ENCODE measurements around the gene DOK7. TPM values are rescaled to one million over a fixed set of nuclear protein-coding genes. Genes with fewer than 3 reads are reported as not detected.

The DOK7 gene
- total RNA-seq, 3 donors from 2014 or later: 1.3 to 3.5 TPM; not detected in 1

GRCh38 chr4:3477750-3478430 lies 14.8 kb downstream of the DOK7 start:
- Histone ChIP-seq H3K27ac (no peak overlapping the region), H3K4me3 (no peak overlapping the region), H3K27me3 (peaks cover 0 to 10% of the 10 kb centered on the region in 2 donors), H3K4me1 (no peaks in the 10 kb centered on the region), H3K36me3 (no peaks in the 10 kb centered on the region), H3K9me3 (no peaks in the 10 kb centered on the region)
- TF ChIP-seq POLR2A (IDR thresholded peaks at IDR 0.05): no peak
- TF ChIP-seq, protein P1, sequence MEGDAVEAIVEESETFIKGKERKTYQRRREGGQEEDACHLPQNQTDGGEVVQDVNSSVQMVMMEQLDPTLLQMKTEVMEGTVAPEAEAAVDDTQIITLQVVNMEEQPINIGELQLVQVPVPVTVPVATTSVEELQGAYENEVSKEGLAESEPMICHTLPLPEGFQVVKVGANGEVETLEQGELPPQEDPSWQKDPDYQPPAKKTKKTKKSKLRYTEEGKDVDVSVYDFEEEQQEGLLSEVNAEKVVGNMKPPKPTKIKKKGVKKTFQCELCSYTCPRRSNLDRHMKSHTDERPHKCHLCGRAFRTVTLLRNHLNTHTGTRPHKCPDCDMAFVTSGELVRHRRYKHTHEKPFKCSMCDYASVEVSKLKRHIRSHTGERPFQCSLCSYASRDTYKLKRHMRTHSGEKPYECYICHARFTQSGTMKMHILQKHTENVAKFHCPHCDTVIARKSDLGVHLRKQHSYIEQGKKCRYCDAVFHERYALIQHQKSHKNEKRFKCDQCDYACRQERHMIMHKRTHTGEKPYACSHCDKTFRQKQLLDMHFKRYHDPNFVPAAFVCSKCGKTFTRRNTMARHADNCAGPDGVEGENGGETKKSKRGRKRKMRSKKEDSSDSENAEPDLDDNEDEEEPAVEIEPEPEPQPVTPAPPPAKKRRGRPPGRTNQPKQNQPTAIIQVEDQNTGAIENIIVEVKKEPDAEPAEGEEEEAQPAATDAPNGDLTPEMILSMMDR (IDR thresholded peaks at IDR 0.05): no peak
- TF ChIP-seq POLR2AphosphoS5 (IDR thresholded peaks at IDR 0.05): no peak
- DNase-seq (ENCODE audit: low spot score in 2 of 2): no peak
- intact Hi-C loops (cut with DNase I; ENCODE audit: low total_unique reads): loop anchor here (2.0 kb wide), 1 partner anchor 67 kb away; no protein-coding TSS in a partner anchor

GRCh38 chr4:3478446-3479357 lies 15.6 kb downstream of the DOK7 start:
- Histone ChIP-seq H3K36me3 (no peaks in the 10 kb centered on the region), H3K4me3 (no peak overlapping the region), H3K4me1 (no peaks in the 10 kb centered on the region), H3K9me3 (no peaks in the 10 kb centered on the region), H3K27me3 (peaks cover 0 to 16% of the 10 kb centered on the region in 2 donors), H3K27ac (no peak overlapping the region)
- TF ChIP-seq POLR2AphosphoS5 (IDR thresholded peaks at IDR 0.05) (no peak), POLR2A (IDR thresholded peaks at IDR 0.05) (no peak)
- TF ChIP-seq, protein P1 (IDR thresholded peaks at IDR 0.05): no peak
- DNase-seq (ENCODE audit: low spot score in 2 of 2): no peak
- intact Hi-C loops (cut with DNase I; ENCODE audit: low total_unique reads): loop anchor here (2.0 kb wide), 1 partner anchor 68 kb away; no protein-coding TSS in a partner anchor

- Histone ChIP-seq H3K4me3 (no peak overlapping the region), H3K9me3 (no peaks in the 10 kb centered on the region), H3K27me3 (peaks cover 0 to 21% of the 10 kb centered on the region in 2 donors), H3K36me3 (no peaks in the 10 kb centered on the region), H3K4me1 (peaks cover 2% of the 10 kb centered on the region in 2 donors), H3K27ac (no peak overlapping the region)
- no peak for DNase-seq (ENCODE audit: low spot score in 2 of 2)
- intact Hi-C loops (cut with DNase I; ENCODE audit: low total_unique reads): loop anchor here (2.0 kb wide), 1 partner anchor 69 kb away; no protein-coding TSS in a partner anchor
- TF ChIP-seq, protein P1 (IDR thresholded peaks at IDR 0.05): no peak
- TF ChIP-seq POLR2A (IDR thresholded peaks at IDR 0.05): no peak
- TF ChIP-seq POLR2AphosphoS5 (IDR thresholded peaks at IDR 0.05): no peak
Observed at GRCh38 chr4:3479358-3480101, 16.4 kb downstream of the DOK7 start.

DNA sequence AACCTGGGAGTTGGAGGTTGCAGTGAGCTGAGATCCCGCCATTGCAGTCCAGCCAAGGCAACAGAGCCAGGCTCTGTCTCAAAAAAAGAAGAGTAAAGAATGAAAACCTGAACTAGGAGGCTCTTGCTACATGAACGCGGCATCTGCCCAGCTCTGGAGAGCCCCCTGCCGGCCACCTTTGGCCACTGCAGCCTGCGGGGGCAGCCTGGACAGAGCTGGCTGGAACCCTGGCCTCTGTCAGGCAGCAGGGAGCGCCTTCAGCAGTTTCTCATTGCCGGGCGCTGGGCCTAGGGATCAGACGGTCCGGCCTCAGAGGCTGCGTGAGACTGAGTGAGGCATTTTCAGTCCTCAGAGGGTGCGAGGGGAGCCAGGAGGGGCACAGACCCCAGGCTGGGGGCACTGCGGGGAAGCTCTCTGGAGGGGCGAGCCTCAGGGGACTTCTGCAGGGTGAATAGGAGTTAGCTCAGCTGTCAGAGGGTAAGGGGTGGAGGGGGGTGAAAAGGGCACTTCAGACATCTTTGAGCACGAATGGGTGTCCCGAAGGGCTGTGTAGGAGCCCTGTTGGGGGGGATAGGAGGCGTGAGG lies 17.5 kb downstream of the DOK7 start:
- H3K9me3 ChIP-seq: no peaks in the 10 kb centered on the region
- H3K36me3 ChIP-seq: no peaks in the 10 kb centered on the region
- H3K27ac ChIP-seq: no peak overlapping the region
- H3K27me3 ChIP-seq: peaks cover 0 to 24% of the 10 kb centered on the region in 2 donors
- H3K4me3 ChIP-seq: no peak overlapping the region
- peaks cover 6 to 13% of the 10 kb centered on the region in 2 donors for H3K4me1 ChIP-seq
- intact Hi-C loops (cut with DNase I; ENCODE audit: low total_unique reads): no loop called here
- peak; percentile 63 to 81 for DNase-seq (ENCODE audit: low spot score in 2 of 2)
- TF ChIP-seq POLR2AphosphoS5 (IDR thresholded peaks at IDR 0.05): no peak
- no peak for TF ChIP-seq POLR2A (IDR thresholded peaks at IDR 0.05)
- TF ChIP-seq, protein P1 (IDR thresholded peaks at IDR 0.05): peak; percentile 67 to 92 (median 91)

Data from breast epithelium (tissue), 4 donors.